Lower leg skin (tissue), 3 donors: ENCODE data around the gene FSCB.

Experiments
- POLR2A ChIP-seq, 2 donors: fragments of 450-650 bp; IDR thresholded peaks; one replicate each; pipeline ENCODE4 v1.6.1; 2016 to 2017; ENCODE audit warnings: antibody characterized with exemption in 2 of 2, mild to moderate bottlenecking in 1 of 2, moderate library complexity in 1 of 2
- TF ChIP-seq, protein P1 (sequence below), 3 donors: fragments of 450-650 bp; IDR thresholded peaks; one replicate each; pipeline ENCODE4 v1.5.1; 2016; ENCODE audit warnings: antibody characterized with exemption in 3 of 3, mild to moderate bottlenecking in 3 of 3, moderate library complexity in 2 of 3

DNA sequence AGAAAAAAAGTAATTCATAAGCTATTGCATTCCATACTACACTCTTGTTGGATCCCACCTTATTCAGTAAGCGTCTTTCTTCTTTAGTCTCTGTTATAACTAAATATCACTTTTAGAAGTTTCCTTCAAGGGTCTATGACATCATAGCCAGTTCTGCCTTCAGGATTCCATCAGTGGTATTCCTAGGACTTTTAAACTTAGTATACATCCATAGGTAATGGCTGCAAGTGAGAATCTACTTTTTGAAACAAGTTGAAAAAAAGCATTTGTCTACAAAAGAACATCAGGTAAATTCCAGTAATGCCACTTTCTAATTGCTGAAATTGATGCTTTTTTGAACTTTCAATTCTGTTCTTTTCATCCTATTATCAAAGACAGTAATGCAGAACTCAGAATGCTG, at the start of gene FSCB:
- TF ChIP-seq, protein P1, sequence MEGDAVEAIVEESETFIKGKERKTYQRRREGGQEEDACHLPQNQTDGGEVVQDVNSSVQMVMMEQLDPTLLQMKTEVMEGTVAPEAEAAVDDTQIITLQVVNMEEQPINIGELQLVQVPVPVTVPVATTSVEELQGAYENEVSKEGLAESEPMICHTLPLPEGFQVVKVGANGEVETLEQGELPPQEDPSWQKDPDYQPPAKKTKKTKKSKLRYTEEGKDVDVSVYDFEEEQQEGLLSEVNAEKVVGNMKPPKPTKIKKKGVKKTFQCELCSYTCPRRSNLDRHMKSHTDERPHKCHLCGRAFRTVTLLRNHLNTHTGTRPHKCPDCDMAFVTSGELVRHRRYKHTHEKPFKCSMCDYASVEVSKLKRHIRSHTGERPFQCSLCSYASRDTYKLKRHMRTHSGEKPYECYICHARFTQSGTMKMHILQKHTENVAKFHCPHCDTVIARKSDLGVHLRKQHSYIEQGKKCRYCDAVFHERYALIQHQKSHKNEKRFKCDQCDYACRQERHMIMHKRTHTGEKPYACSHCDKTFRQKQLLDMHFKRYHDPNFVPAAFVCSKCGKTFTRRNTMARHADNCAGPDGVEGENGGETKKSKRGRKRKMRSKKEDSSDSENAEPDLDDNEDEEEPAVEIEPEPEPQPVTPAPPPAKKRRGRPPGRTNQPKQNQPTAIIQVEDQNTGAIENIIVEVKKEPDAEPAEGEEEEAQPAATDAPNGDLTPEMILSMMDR (IDR thresholded peaks at IDR 0.05), result no peak
- TF ChIP-seq POLR2A (IDR thresholded peaks at IDR 0.05), result no peak
